ENCODE measurements around the gene SCGN.
"Not testable (repeated sequence)": the region's sequence is repeated elsewhere in the genome, so short reads cannot be mapped to it uniquely, and the experiment has no call there.

The SCGN gene

DNA sequence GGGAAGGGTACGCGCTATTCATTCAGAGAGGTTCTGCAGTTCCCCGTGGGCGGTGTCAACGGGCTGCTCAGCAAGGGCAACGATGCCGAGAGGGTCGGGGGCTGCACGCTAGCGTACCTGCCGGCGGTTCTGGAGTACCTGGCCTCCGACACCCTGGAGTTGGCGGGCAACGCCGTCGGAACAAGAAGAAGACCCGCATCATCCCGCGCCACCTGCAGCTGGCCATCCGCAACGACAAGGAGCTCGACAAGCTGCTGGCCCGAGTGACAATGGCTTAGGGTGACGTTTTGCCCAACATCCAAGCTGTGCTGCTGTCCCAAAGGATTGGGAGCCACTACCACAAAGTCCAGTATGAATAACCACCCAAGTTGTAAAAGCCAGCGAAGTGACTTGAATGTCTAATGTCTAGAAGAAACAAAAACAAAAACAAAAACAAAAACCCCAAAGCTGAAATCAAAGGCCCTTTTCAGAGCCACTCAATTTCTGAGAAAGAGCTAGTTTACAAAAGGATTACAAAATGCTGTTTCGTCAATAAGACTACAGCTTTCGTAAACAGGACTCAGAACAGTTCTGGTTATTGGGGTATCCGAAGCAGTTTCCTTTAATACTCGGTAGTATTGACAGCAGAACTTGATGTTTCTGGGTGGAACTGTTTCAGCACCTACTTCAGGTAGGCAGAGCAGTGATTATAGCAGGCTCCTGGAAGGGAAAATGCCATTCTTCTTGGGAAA, 80.6 kb downstream of the SCGN start:
- DNase-seq = no peak

DNA sequence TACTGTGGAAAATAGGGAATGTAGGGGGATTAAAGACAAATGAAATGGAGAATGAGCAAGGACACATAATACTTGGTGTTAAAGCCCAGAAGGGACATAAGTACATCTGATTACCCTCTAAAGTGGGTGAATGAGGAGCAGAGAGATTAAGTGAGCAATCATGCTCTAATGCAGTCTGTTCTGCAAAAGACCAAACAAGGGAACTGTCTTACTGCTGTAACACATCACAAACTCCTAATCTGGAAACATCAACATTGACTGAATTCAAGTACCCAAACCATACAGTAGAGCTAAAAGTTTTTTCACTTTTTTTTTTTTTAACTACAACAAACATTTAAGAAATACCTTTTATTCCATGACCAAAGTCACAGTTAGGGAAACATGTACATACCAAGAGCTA, 83.2 kb downstream of the SCGN start:
- no peak for DNase-seq

DNA sequence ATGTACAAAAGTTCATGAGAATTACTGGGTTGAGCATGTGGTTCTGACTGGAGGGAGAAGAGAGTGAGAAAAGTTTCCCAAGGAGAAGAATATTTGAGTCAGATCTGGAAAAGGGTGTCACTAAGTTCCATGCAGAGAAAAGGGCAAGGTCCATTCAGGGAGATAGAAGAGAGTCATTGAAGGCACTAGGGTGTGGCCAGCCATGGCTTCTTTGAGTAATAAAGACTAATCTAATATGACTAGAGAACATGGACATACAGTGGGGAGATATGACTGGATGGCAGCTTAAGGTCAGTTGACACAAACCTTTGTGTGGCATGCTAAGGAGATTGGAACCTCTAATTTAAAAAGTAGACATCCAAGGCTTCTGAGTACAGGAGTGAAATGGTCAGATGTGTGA, 91.9 kb downstream of the SCGN start:
- no peak for DNase-seq

DNA sequence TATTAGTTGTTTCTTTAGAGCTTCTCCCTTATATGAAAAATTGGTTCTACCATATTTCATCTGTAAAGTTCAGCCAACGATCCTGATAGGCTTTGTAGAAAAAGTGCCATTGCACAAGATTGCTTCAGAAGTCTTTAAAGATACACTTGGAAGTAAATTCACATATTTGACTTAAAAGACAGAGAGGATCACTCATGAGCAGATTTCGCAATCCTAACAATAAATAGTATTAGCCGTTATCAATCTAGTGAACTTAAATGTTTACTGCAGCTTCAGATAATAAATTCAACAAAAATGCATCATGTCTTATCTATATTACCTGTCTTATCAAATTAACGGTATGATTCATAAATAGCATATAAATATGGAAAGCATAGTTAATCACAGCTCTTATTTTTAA, 93.8 kb downstream of the SCGN start:
- DNase-seq = no peak

DNA sequence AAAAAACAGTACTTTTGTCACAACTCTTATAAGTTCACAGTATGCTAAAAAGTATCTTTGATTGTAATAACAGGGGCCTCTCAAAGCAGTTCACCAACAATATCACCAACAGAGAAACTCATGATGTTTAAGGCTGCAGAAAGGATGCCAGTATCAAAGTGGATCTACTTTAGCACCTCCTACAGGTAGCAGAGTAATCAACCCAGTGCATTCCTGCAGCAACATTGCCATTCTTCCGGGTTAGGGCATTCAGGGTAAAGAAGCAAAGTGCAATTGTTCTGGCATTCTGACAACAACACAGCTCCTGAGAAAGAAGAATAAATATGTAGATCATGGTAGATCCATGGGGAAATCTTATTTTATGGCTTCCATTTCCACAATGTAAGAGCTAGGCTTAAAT, 95.0 kb downstream of the SCGN start:
- no peak for DNase-seq

DNA sequence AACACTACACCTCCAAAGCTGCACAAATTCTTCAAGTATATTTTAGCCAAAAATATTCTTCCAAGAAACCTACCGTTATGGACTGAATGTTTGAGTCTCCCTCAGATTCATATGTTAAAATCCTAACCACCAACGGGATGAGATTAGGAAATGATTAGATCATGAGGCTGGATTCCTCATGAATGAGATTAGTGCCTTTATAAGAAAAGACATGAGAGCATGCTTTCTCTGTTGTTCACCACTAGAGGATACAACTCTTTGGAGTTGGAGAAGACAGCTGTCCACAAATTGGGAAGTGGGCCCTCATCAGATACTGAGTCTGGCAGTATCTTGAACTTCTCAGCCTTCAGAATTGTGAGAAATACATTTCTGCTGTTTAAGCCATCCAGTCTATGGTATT, 95.5 kb downstream of the SCGN start:
- DNase-seq = no peak

DNA sequence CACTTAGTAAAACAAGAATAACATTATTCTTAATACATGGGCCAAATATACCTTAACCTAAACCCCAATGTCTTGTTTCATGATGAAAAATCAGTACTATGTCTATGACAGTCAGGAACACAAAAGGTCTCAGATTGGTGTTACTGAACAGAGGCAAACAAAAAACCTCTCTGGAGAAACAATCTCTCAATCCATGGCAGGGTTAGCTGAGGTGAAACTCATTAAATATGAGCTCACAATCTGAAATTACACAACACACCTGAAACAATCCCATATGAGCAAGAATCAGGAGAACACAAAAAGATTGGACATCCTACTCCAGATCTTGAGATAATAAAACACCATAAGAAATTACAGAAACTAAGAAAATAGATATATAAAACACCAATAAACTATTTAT, 96.0 kb downstream of the SCGN start:
- DNase-seq = no peak

DNA sequence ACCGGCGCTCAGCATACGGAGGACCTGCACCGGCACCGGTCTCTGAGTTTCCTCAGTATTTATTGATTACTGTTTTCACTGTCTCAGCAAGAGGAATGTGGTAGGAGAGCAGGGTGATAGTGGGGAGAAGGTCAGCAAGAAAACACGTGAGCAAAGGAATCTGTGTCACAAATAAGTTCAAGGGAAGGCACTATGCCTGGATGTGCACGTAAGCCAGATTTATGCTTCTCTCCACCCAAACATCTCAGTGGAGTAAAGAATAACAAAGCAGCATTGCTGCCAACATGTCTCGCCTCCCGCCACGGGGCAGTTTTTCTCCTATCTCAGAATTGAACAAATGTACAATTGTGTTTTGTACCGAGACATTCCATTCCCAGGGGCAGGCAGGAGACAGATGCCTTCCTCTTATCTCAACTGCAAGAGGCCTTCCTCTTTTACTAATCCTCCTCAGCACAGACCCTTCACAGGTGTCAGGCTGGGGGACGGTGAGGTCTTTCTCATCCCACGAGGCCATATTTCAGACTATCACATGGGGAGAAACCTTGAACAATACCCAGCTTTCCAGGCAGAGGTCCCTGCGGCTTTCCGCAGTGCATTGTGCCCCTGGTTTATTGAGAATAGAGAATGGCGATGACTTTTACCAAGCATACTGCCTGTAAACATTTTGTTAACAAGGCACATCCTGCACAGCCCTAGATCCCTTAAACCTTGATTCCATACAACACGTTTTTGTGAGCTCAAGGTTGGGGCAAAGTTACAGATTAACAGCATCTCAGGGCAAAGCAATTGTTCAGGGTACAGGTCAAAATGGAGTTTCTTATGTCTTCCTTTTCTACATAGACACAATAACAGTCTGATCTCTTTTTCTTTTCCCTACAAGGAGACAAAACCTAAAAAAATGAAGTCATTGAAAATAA, 96.8 kb downstream of the SCGN start:
- not testable (repeated sequence) for DNase-seq

DNA sequence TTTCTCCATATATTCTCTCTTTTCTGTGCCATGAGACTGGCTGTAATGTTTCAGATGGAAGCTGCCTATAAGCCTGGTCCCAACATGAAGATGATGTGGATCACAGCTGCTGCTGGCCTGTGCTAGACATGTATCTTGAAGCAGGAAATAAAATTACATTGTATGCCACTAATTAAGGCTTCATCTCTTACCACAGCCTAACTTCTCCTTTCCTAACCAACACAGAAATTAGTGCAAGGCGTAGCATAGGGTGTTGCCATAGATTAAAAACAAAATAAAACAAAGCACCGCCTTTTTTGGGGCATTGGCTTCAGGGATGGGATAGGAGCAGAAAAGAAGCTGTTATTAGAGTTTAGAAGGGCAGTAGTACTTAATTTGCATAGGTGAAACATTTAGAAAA, 97.8 kb downstream of the SCGN start:
- no peak for DNase-seq

DNA sequence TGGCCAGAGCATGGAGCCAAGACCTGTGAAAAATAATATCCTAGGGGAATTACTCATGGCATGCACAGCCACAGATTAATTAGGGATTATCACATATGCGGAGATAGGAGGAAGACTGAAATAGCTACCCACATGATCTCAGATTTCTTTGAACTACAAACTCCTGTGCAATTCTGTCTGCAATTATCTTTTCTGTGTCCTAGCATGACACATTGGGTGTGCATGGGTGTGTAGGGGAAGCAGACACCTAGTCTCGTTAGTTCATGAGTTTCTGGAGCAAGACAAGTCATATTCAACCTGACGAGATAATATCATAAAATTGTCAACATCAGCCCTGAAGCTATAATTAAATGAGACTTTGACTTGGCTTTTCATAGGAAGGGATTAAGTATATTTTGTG, 98.9 kb downstream of the SCGN start:
- no peak for DNase-seq
